GM12878 (cell line): ENCODE results near the gene CORO1C. TPM values are rescaled to one million over a fixed set of nuclear protein-coding genes. Genes with fewer than 3 reads are reported as not detected.

Experiments
- ATF2 ChIP-seq: IDR thresholded peaks from 2 replicates; pipeline ENCODE4 v1.6.1; 2012; ENCODE audit warnings: low read length, inconsistent platforms
- ATF3 ChIP-seq: IDR thresholded peaks from 2 replicates; pipeline ENCODE4 v1.6.1; 2011; ENCODE audit warnings: low read depth, mild to moderate bottlenecking, low read length, moderate library complexity, borderline replicate concordance; ENCODE audit errors: extremely low read depth
- EP300 ChIP-seq, 2 experiments: fragments of 150-350 bp in 1 of 2; IDR thresholded peaks; 2 replicates each; pipeline ENCODE4 v1.6.1; 2011 to 2012; ENCODE audit warnings: low read depth in 2 of 2, low read length in 2 of 2, borderline replicate concordance in 1 of 2, improper control_type of control experiment in 1 of 2, inconsistent platforms in 1 of 2; ENCODE audit not compliant: control insufficient read depth in 1 of 2
- GABPA ChIP-seq: IDR thresholded peaks from 2 replicates; pipeline ENCODE4 v1.6.1; 2014; ENCODE audit warnings: antibody characterized with exemption, low read depth, mild to moderate bottlenecking, inconsistent platforms
- HSF1 ChIP-seq: fragments of 150-350 bp; IDR thresholded peaks from 2 replicates; pipeline ENCODE4 v1.6.1; 2014; ENCODE audit warnings: mild to moderate bottlenecking, low read depth, low read length
- NFYB ChIP-seq: IDR thresholded peaks from 2 replicates; pipeline ENCODE4 v1.6.1; 2011; ENCODE audit warnings: low read depth, mild to moderate bottlenecking, low read length, improper control_type of control experiment, moderate library complexity; ENCODE audit not compliant: insufficient read depth
- NR2C1 ChIP-seq: fragments of 450-650 bp; IDR thresholded peaks from 2 replicates; pipeline ENCODE4 v1.6.1; 2017; ENCODE audit warnings: antibody characterized with exemption, mild to moderate bottlenecking, moderate library complexity
- PAX8 ChIP-seq: fragments of 450-650 bp; IDR thresholded peaks from 2 replicates; pipeline ENCODE4 v1.6.1; 2017; ENCODE audit warnings: mild to moderate bottlenecking, moderate library complexity
- PBX3 ChIP-seq: IDR thresholded peaks from 2 replicates; pipeline ENCODE4 v1.6.1; 2011; ENCODE audit warnings: mild to moderate bottlenecking, low read depth, low read length, moderate library complexity; ENCODE audit not compliant: insufficient replicate concordance
- RCOR1 ChIP-seq: conservative IDR thresholded peaks from 2 replicates; pipeline ENCODE4 v1.6.1; 2012; ENCODE audit warnings: low read depth, low read length, improper control_type of control experiment
- SIN3A ChIP-seq: IDR thresholded peaks from 2 replicates; pipeline ENCODE4 v1.6.1; 2012; ENCODE audit warnings: low read depth, low read length, improper control_type of control experiment
- SIX5 ChIP-seq: IDR thresholded peaks from 2 replicates; pipeline ENCODE4 v1.6.1; 2011; ENCODE audit warnings: mild to moderate bottlenecking, low read depth, low read length, moderate library complexity; ENCODE audit not compliant: severe bottlenecking
- SMARCA5 ChIP-seq: fragments of 450-650 bp; IDR thresholded peaks from 2 replicates; pipeline ENCODE4 v1.6.1; 2017; ENCODE audit warnings: mild to moderate bottlenecking
- SMC3 ChIP-seq: IDR thresholded peaks from 2 replicates; pipeline ENCODE4 v1.6.1; 2011; ENCODE audit warnings: low read length, improper control_type of control experiment, borderline replicate concordance
- YBX1 ChIP-seq: fragments of 450-650 bp; IDR thresholded peaks from 2 replicates; pipeline ENCODE4 v1.6.1; 2016; ENCODE audit warnings: antibody characterized with exemption
- ZBED1 ChIP-seq: IDR thresholded peaks from 2 replicates; pipeline ENCODE4 v1.6.1; 2016; ENCODE audit warnings: borderline replicate concordance
- ZBTB4 ChIP-seq: fragments of 450-650 bp; formaldehyde crosslinking; IDR thresholded peaks from 2 replicates; pipeline ENCODE4 v1.4.0; 2022; ENCODE audit warnings: mild to moderate bottlenecking, moderate library complexity
- ZNF217 ChIP-seq: fragments of 450-650 bp; IDR thresholded peaks from 2 replicates; pipeline ENCODE4 v1.6.1; 2017; ENCODE audit warnings: antibody characterized with exemption, mild to moderate bottlenecking
- ZNF622 ChIP-seq: fragments of 450-650 bp; IDR thresholded peaks from 2 replicates; pipeline ENCODE4 v1.6.1; 2017; ENCODE audit warnings: mild to moderate bottlenecking, inconsistent platforms
- polyA plus RNA-seq, 11 experiments: library from polyadenylated mRNA; depleted of rRNA in 4 of 11; unstranded in 6 of 11; stranded (reverse) in 5 of 11; fragments of >200 nt; fragmentation: Nextera tagmentation in 4 of 11; fragmentation: Illumina TruSeq in 1 of 11; extraction: Ambion mirVana in 4 of 11; extraction: Trizol in 1 of 11; gene quantifications; 1 replicate in 1 of 11; 2 replicates in 10 of 11; pipeline versions ENCODE4 v1.2.1 to v1.2.3, GENCODE V29; 2011 to 2016; ENCODE audit warnings: inconsistent platforms in 2 of 11, missing spikeins in 2 of 11, low read depth in 1 of 11
- total RNA-seq, 4 experiments: library from RNA; depleted of rRNA in 3 of 4; stranded (reverse); fragments of >200 nt in 3 of 4; fragmentation: Illumina TruSeq in 1 of 4; extraction: Trizol in 1 of 4; gene quantifications; 2 replicates each; pipeline versions ENCODE4 v1.2.1 to v1.2.3, GENCODE V29; 2013 to 2021

CORO1C gene
- total and polyA plus RNA-seq, 10 of the 15 experiments (the other 5 are each of a cell fraction or from before 2014, with no cell fraction given): 52.7 to 254 (median 171) TPM

DNA sequence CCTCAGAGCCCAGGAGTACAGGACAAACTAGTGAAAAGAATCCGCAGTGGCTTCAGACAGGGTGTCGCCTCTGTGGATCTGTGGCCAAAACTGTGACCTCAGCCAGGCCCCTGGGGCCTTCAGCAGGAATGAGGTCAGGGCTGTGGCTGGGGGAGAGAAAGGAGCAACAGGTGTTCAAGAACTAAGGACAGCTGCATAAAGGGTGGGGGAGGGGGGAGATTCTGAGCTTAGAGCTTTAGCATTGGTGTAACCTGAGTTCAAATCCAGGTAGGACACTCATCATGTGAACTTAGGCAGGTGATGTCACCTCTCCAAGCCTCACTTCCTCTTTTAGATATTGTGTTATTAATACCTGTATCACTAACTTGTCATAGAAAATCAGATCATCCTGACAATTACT, 40.9 kb upstream of the CORO1C start (continued):
- no peak for TF ChIP-seq SMC3
- TF ChIP-seq ZNF622: no peak
- no peak for TF ChIP-seq PAX8
- no peak for TF ChIP-seq SIN3A
- TF ChIP-seq NR2C1: no peak
- no peak for TF ChIP-seq ATF3
- no peak for TF ChIP-seq NFYB
- no peak for TF ChIP-seq ZBTB4 (CRISPR knock-in tag)
- TF ChIP-seq GABPA: 0 out of 2 replicates have a peak, but pooled peaks have one; percentile 19
- peak; percentile 38 to 46; a peak in 1 of 4 replicates for TF ChIP-seq EP300 (IDR thresholded peaks at IDR 0.05; ENCODE audit: borderline replicate concordance in 1 of 2, control insufficient read depth in 1 of 2, low read depth in 2 of 2, low read length in 2 of 2)
- peak; percentile 61; the same call in 1 of the 2 replicates for TF ChIP-seq ATF2
- TF ChIP-seq HSF1: no peak
- TF ChIP-seq YBX1: no peak
- TF ChIP-seq SIX5: no peak
- no peak for TF ChIP-seq ZBED1
- no peak for TF ChIP-seq PBX3
- no peak for TF ChIP-seq RCOR1
- TF ChIP-seq ZNF217: no peak
- no peak for TF ChIP-seq SMARCA5
